NT2/D1 (cell line): Measurements from ENCODE around the gene CLEC16A.

Experiments used
- DNase-seq: peaks from one replicate; pipeline ENCODE4 v3.0.0-alpha.2; 2011; ENCODE audit warnings: low read depth, low spot score
- H3K27me3 ChIP-seq: 2 replicates; pipeline ENCODE4 v1.6.0; 2011; ENCODE audit warnings: mild to moderate bottlenecking; ENCODE audit not compliant: insufficient read length, insufficient read depth
- H3K36me3 ChIP-seq: 2 replicates; pipeline ENCODE4 v1.6.1; 2011; ENCODE audit warnings: mild to moderate bottlenecking, low read length, mixed read lengths; ENCODE audit not compliant: insufficient read depth, insufficient read length
- H3K4me1 ChIP-seq: 2 replicates; pipeline ENCODE4 v1.5.1; 2011; ENCODE audit not compliant: insufficient read depth, insufficient read length
- H3K4me3 ChIP-seq: 2 replicates; pipeline ENCODE4 v1.5.1; 2011; ENCODE audit warnings: low read depth; ENCODE audit not compliant: insufficient read length
- H3K9ac ChIP-seq: 2 replicates; pipeline ENCODE4 v1.6.0; 2011; ENCODE audit warnings: low read depth; ENCODE audit not compliant: insufficient read length
- H3K9me3 ChIP-seq: 2 replicates; pipeline ENCODE4 v1.5.1; 2011; ENCODE audit warnings: mild to moderate bottlenecking, low read length; ENCODE audit not compliant: insufficient read depth
- SUZ12 ChIP-seq: IDR thresholded peaks from 2 replicates; pipeline ENCODE4 v1.6.1; 2011; ENCODE audit not compliant: insufficient read length, insufficient read depth; ENCODE audit errors: extremely low read depth
- YY1 ChIP-seq: IDR thresholded peaks from 2 replicates; pipeline ENCODE4 v1.6.1; 2011; ENCODE audit not compliant: insufficient read length, insufficient read depth
- ZNF274 ChIP-seq: IDR thresholded peaks from 2 replicates; pipeline ENCODE4 v1.6.1; 2011; ENCODE audit warnings: mild to moderate bottlenecking, low read depth, low read length

Gene CLEC16A

GRCh38 chr16:11170696-11171447, 226.5 kb downstream of the CLEC16A start:
- H3K9ac ChIP-seq = no peak overlapping the region
- no peak for DNase-seq
- peaks cover 19% of the 10 kb centered on the region for H3K36me3 ChIP-seq

GRCh38 chr16:11171448-11171709, 227.0 kb downstream of the CLEC16A start:
- Histone ChIP-seq H3K9me3 (no peaks in the 10 kb centered on the region), H3K4me3 (no peak overlapping the region), H3K4me1 (no peaks in the 10 kb centered on the region), H3K9ac (no peak overlapping the region), H3K27me3 (no peaks in the 10 kb centered on the region), H3K36me3 (peaks cover 16% of the 10 kb centered on the region)
- DNase-seq = no peak
- TF ChIP-seq ZNF274 = no peak
- TF ChIP-seq SUZ12 = no peak
- TF ChIP-seq YY1 = no peak

More at GRCh38 chr16:11170696-11171447, 226.5 kb downstream of the CLEC16A start:
- Histone ChIP-seq H3K27me3 (no peaks in the 10 kb centered on the region), H3K4me3 (no peak overlapping the region), H3K9me3 (no peaks in the 10 kb centered on the region), H3K4me1 (no peaks in the 10 kb centered on the region)
- TF ChIP-seq YY1 = no peak
- no peak for TF ChIP-seq SUZ12
- no peak for TF ChIP-seq ZNF274

- H3K4me1 ChIP-seq = no peaks in the 10 kb centered on the region
- no peak for TF ChIP-seq ZNF274
- TF ChIP-seq YY1 = no peak
- no peak for TF ChIP-seq SUZ12
- H3K4me3 ChIP-seq = no peak overlapping the region
- no peak overlapping the region for H3K9ac ChIP-seq
- no peak for DNase-seq
- no peaks in the 10 kb centered on the region for H3K9me3 ChIP-seq
- no peaks in the 10 kb centered on the region for H3K27me3 ChIP-seq
- H3K36me3 ChIP-seq = peaks cover 12% of the 10 kb centered on the region
Measured at GRCh38 chr16:11171757-11172299, 227.5 kb downstream of the CLEC16A start.

GRCh38 chr16:11173426-11173825, 229.1 kb downstream of the CLEC16A start:
- TF ChIP-seq ZNF274 = no peak
- TF ChIP-seq SUZ12 = no peak
- TF ChIP-seq YY1 = no peak
- H3K36me3 ChIP-seq = peaks cover 4% of the 10 kb centered on the region
- H3K9me3 ChIP-seq = no peaks in the 10 kb centered on the region
- H3K4me1 ChIP-seq = no peaks in the 10 kb centered on the region
- DNase-seq = no peak
- no peak overlapping the region for H3K4me3 ChIP-seq
- no peak overlapping the region for H3K9ac ChIP-seq
- H3K27me3 ChIP-seq = no peaks in the 10 kb centered on the region

GRCh38 chr16:11174141-11174540, 229.8 kb downstream of the CLEC16A start:
- no peak overlapping the region for H3K4me3 ChIP-seq
- H3K9me3 ChIP-seq = no peaks in the 10 kb centered on the region
- no peaks in the 10 kb centered on the region for H3K27me3 ChIP-seq
- H3K36me3 ChIP-seq = peaks cover 4% of the 10 kb centered on the region
- H3K9ac ChIP-seq = no peak overlapping the region
- H3K4me1 ChIP-seq = no peaks in the 10 kb centered on the region
- no peak for TF ChIP-seq SUZ12
- TF ChIP-seq ZNF274 = no peak
- no peak for TF ChIP-seq YY1
- DNase-seq = no peak

- Histone ChIP-seq H3K4me1 (no peaks in the 10 kb centered on the region), H3K36me3 (peaks cover 10% of the 10 kb centered on the region)
- TF ChIP-seq ZNF274 = no peak
- no peak for TF ChIP-seq SUZ12
- no peak for TF ChIP-seq YY1
Measured at GRCh38 chr16:11175106-11175786, 230.9 kb downstream of the CLEC16A start.

GRCh38 chr16:11175787-11176341, 231.5 kb downstream of the CLEC16A start:
- Histone ChIP-seq H3K9me3 (no peaks in the 10 kb centered on the region), H3K9ac (no peak overlapping the region), H3K4me1 (no peaks in the 10 kb centered on the region), H3K36me3 (peaks cover 10% of the 10 kb centered on the region), H3K27me3 (no peaks in the 10 kb centered on the region), H3K4me3 (no peak overlapping the region)
- DNase-seq = no peak
- TF ChIP-seq ZNF274 (no peak), YY1 (no peak), SUZ12 (no peak)

More at GRCh38 chr16:11175106-11175786, 230.9 kb downstream of the CLEC16A start:
- Histone ChIP-seq H3K9ac (no peak overlapping the region), H3K27me3 (no peaks in the 10 kb centered on the region), H3K9me3 (no peaks in the 10 kb centered on the region), H3K4me3 (no peak overlapping the region)
- DNase-seq = no peak

GRCh38 chr16:11177578-11178160, 233.3 kb downstream of the CLEC16A start:
- H3K9me3 ChIP-seq = no peaks in the 10 kb centered on the region
- H3K4me1 ChIP-seq = peaks cover 5% of the 10 kb centered on the region
- H3K36me3 ChIP-seq = peaks cover 16% of the 10 kb centered on the region
- H3K4me3 ChIP-seq = no peak overlapping the region
- DNase-seq = no peak
- TF ChIP-seq YY1 = no peak
- TF ChIP-seq ZNF274 = no peak
- no peak for TF ChIP-seq SUZ12
- peak overlapping the region; percentile 5 for H3K9ac ChIP-seq
- no peaks in the 10 kb centered on the region for H3K27me3 ChIP-seq
